Left ventricle myocardium inferior (tissue), 1 donor: ENCODE data around the gene IGFBP7. TPM values are rescaled to one million over a fixed set of nuclear protein-coding genes. Genes with fewer than 3 reads are reported as not detected.
"Not testable (repeated sequence)": the region's sequence is repeated elsewhere in the genome, so short reads cannot be mapped to it uniquely, and the experiment has no call there.

Source experiments
- DNase-seq: peaks from one replicate; pipeline ENCODE4 v3.0.0-alpha.2; 2020
- H3K27ac ChIP-seq: fragments of 200-600 bp; replicated peaks from 2 replicates; pipeline ENCODE4 v1.8.0; 2021
- H3K27me3 ChIP-seq: fragments of 200-600 bp; 2 replicates; pipeline ENCODE4 v1.8.0; 2021; ENCODE audit warnings: low read depth
- H3K36me3 ChIP-seq: fragments of 200-600 bp; 2 replicates; pipeline ENCODE4 v1.8.0; 2021
- H3K4me1 ChIP-seq: fragments of 200-600 bp; 2 replicates; pipeline ENCODE4 v1.8.0; 2021
- H3K4me3 ChIP-seq: fragments of 200-600 bp; 2 replicates; pipeline ENCODE4 v1.8.0; 2021; ENCODE audit warnings: mild to moderate bottlenecking, moderate library complexity
- H3K9me3 ChIP-seq: fragments of 200-600 bp; replicated peaks from 2 replicates; pipeline ENCODE4 v1.8.0; 2021
- CTCF ChIP-seq: fragments of 200-600 bp; IDR thresholded peaks from 2 replicates; pipeline ENCODE4 v1.8.0; 2021; ENCODE audit warnings: antibody characterized with exemption, mild to moderate bottlenecking, borderline replicate concordance
- intact Hi-C: fragments of 100-400 bp; cut with micrococcal nuclease; formaldehyde crosslinking; loops from one replicate; pipeline ENCODE4 v1.11.0; 2022
- total RNA-seq: library from RNA; stranded (reverse); fragmentation: NEBNext Ultra II Directional; extraction: Animal tissue kit (Norgen Biotek cat#: 25700); gene quantifications from one replicate; pipeline ENCODE4 v1.2.1, GENCODE V29; 2021
- donor health status: DM: no; HTN: yes; CAD: no; lungs with severe emphysema.

IGFBP7 gene
- total RNA-seq, 1 donor from 2014 or later: 698 TPM

- no peak for DNase-seq
- no peak for TF ChIP-seq CTCF
- Histone ChIP-seq H3K4me3 (no peak overlapping the region), H3K9me3 (peaks cover 3% of the 10 kb centered on the region), H3K27ac (peak overlapping the region; percentile 86), H3K4me1 (peaks cover 100% of the 10 kb centered on the region), H3K36me3 (no peaks in the 10 kb centered on the region), H3K27me3 (no peaks in the 10 kb centered on the region)
- intact Hi-C loops: no loop called here
Observed at GRCh38 chr4:57048590-57049304, 61.4 kb downstream of the IGFBP7 start.

- H3K9me3 ChIP-seq, intact Hi-C loops, DNase-seq, H3K36me3 ChIP-seq, H3K4me3 ChIP-seq, H3K27me3 ChIP-seq: not testable (repeated sequence)
- H3K27ac ChIP-seq: peak overlapping the region; percentile 86
- H3K4me1 ChIP-seq: peaks cover 100% of the 10 kb centered on the region
Observed at GRCh38 chr4:57047046-57047445, 63.1 kb downstream of the IGFBP7 start.

- TF ChIP-seq CTCF: no peak
- Histone ChIP-seq H3K9me3 (peaks cover 3% of the 10 kb centered on the region), H3K36me3 (peaks cover 15% of the 10 kb centered on the region), H3K27me3 (no peaks in the 10 kb centered on the region), H3K4me1 (peaks cover 100% of the 10 kb centered on the region), H3K27ac (peak overlapping the region; percentile 86), H3K4me3 (no peak overlapping the region)
- intact Hi-C loops: no loop called here
- no peak for DNase-seq
Observed at GRCh38 chr4:57044996-57045395, 65.2 kb downstream of the IGFBP7 start.

- no peak for DNase-seq
- Histone ChIP-seq H3K27me3 (no peaks in the 10 kb centered on the region), H3K27ac (peak overlapping the region; percentile 86), H3K4me3 (peak overlapping the region; percentile 9), H3K4me1 (peaks cover 100% of the 10 kb centered on the region), H3K9me3 (peaks cover 3% of the 10 kb centered on the region), H3K36me3 (peaks cover 21% of the 10 kb centered on the region)
- TF ChIP-seq CTCF: no peak
- intact Hi-C loops: no loop called here
Observed at GRCh38 chr4:57044279-57044678, 65.9 kb downstream of the IGFBP7 start.

GRCh38 chr4:57043347-57044251 is 66.6 kb downstream of the IGFBP7 start:
- no peak for DNase-seq
- peaks cover 3% of the 10 kb centered on the region for H3K9me3 ChIP-seq
- no peak for TF ChIP-seq CTCF
- peaks cover 98% of the 10 kb centered on the region for H3K4me1 ChIP-seq
- H3K4me3 ChIP-seq: peak overlapping the region; percentile 19
- intact Hi-C loops: no loop called here
- peaks cover 28% of the 10 kb centered on the region for H3K36me3 ChIP-seq
- H3K27ac ChIP-seq: peak overlapping the region; percentile 86
- no peaks in the 10 kb centered on the region for H3K27me3 ChIP-seq
